ENCODE results near the gene RENBP. TPM values are rescaled to one million over a fixed set of nuclear protein-coding genes. Genes with fewer than 3 reads are reported as not detected.
A peak's percentile ranks its signal among the peaks of the same experiment; 100 is the strongest.

Gene RENBP
- total and polyA plus RNA-seq, 4 donors: 16.6 to 90.8 (median 62.0) TPM

GRCh38 chrX:153929576-153929975, 14.9 kb downstream of the RENBP start:
- WGBS, 2 donors: 64 to 77% methylated on average over 10 of the region's 10 CpGs
- H3K36me3 ChIP-seq (ENCODE audit: control insufficient read depth in 4 of 4, insufficient read depth in 4 of 4, low read length in 4 of 4): peaks cover 0 to 11% (median 4%) of the 10 kb centered on the region in 4 donors
- H3K27me3 ChIP-seq (ENCODE audit: control insufficient read depth in 3 of 3, insufficient read depth in 3 of 3, low read length in 2 of 3): no peaks in the 10 kb centered on the region
- no peak overlapping the region for H3K9ac ChIP-seq (ENCODE audit: insufficient read depth in 1 of 2, low read length in 2 of 2)
- no peak for TF ChIP-seq CTCF (IDR thresholded peaks at IDR 0.05; ENCODE audit: control extremely low read depth, extremely low read depth)
- ATAC-seq (ENCODE audit: insufficient read depth, low FRiP score) (no peak), DNase-seq (no peak)
- no peak overlapping the region for H3K4me3 ChIP-seq
- H3K9me3 ChIP-seq (ENCODE audit: control insufficient read depth in 4 of 4, insufficient read depth in 3 of 4, low read length in 3 of 4): peaks cover 0 to 3% (median 0%) of the 10 kb centered on the region in 4 donors
- peaks cover 0 to 30% (median 4%) of the 10 kb centered on the region in 5 donors for H3K4me1 ChIP-seq (ENCODE audit: control insufficient read depth in 5 of 5, insufficient read depth in 5 of 5, low read length in 5 of 5)
- H3K27ac ChIP-seq (ENCODE audit: low read depth in 1 of 2, low read length in 1 of 2): peak overlapping the region in 1 of 2 donors; percentile 3

- 25 to 49% methylated on average over 8 to 9 of the region's 9 CpGs for WGBS, 2 donors
- H3K27ac ChIP-seq (ENCODE audit: low read depth in 1 of 2, low read length in 1 of 2): no peak overlapping the region
- no peak overlapping the region for H3K4me3 ChIP-seq
- peaks cover 0 to 3% (median 0%) of the 10 kb centered on the region in 4 donors for H3K9me3 ChIP-seq (ENCODE audit: control insufficient read depth in 4 of 4, insufficient read depth in 3 of 4, low read length in 3 of 4)
- DNase-seq: no peak
- H3K9ac ChIP-seq (ENCODE audit: insufficient read depth in 1 of 2, low read length in 2 of 2): no peak overlapping the region
- H3K4me1 ChIP-seq (ENCODE audit: control insufficient read depth in 5 of 5, insufficient read depth in 5 of 5, low read length in 5 of 5): peaks cover 0 to 32% (median 4%) of the 10 kb centered on the region in 5 donors
- peaks cover 0 to 11% (median 4%) of the 10 kb centered on the region in 4 donors for H3K36me3 ChIP-seq (ENCODE audit: control insufficient read depth in 4 of 4, insufficient read depth in 4 of 4, low read length in 4 of 4)
- no peak for TF ChIP-seq CTCF (IDR thresholded peaks at IDR 0.05; ENCODE audit: control extremely low read depth, extremely low read depth)
- ATAC-seq (ENCODE audit: insufficient read depth, low FRiP score): no peak
- H3K27me3 ChIP-seq (ENCODE audit: control insufficient read depth in 3 of 3, insufficient read depth in 3 of 3, low read length in 2 of 3): no peaks in the 10 kb centered on the region
Measured at GRCh38 chrX:153928846-153929245, 15.6 kb downstream of the RENBP start.

- H3K27ac ChIP-seq (ENCODE audit: low read depth in 1 of 2, low read length in 1 of 2): peak overlapping the region; percentile 95 to 96
- DNase-seq: peak; percentile 96 to 99 (median 98)
- peak overlapping the region; percentile 49 for H3K4me3 ChIP-seq
- TF ChIP-seq CTCF (IDR thresholded peaks at IDR 0.05; ENCODE audit: control extremely low read depth, extremely low read depth): no peak
- peak overlapping the region; percentile 37 to 82 for H3K9ac ChIP-seq (ENCODE audit: insufficient read depth in 1 of 2, low read length in 2 of 2)
- peaks cover 0 to 3% (median 0%) of the 10 kb centered on the region in 4 donors for H3K9me3 ChIP-seq (ENCODE audit: control insufficient read depth in 4 of 4, insufficient read depth in 3 of 4, low read length in 3 of 4)
- no peaks in the 10 kb centered on the region for H3K27me3 ChIP-seq (ENCODE audit: control insufficient read depth in 3 of 3, insufficient read depth in 3 of 3, low read length in 2 of 3)
- 0 to 12% methylated on average over 37 to 76 of the region's 76 CpGs for WGBS, 2 donors
- H3K4me1 ChIP-seq (ENCODE audit: control insufficient read depth in 5 of 5, insufficient read depth in 5 of 5, low read length in 5 of 5): peaks cover 0 to 29% (median 6%) of the 10 kb centered on the region in 5 donors
- ATAC-seq (ENCODE audit: insufficient read depth, low FRiP score): peak; percentile 88
- peaks cover 0 to 11% (median 4%) of the 10 kb centered on the region in 4 donors for H3K36me3 ChIP-seq (ENCODE audit: control insufficient read depth in 4 of 4, insufficient read depth in 4 of 4, low read length in 4 of 4)
Measured at GRCh38 chrX:153927922-153928760, 16.3 kb downstream of the RENBP start.
